Chondrocyte (in vitro differentiated cells): ENCODE results near the gene DYNLT2B. TPM values are rescaled to one million over a fixed set of nuclear protein-coding genes. Genes with fewer than 3 reads are reported as not detected.
"Not testable (repeated sequence)": the region's sequence is repeated elsewhere in the genome, so short reads cannot be mapped to it uniquely, and the experiment has no call there.

Source experiments
- DNase-seq: peaks from one replicate; pipeline ENCODE4 v3.0.0; 2021; ENCODE audit warnings: mixed read lengths, low spot score
- H3K27ac Mint-ChIP-seq: one replicate; pipeline ENCODE4 v1.8.0; 2021; ENCODE audit warnings: mild to moderate bottlenecking, moderate library complexity, mixed read lengths; ENCODE audit not compliant: unreplicated experiment
- H3K27me3 Mint-ChIP-seq: 2 replicates; pipeline ENCODE4 v1.8.0; 2021; ENCODE audit warnings: low read depth, mixed read lengths
- H3K36me3 Mint-ChIP-seq: 2 replicates; pipeline ENCODE4 v1.8.0; 2021; ENCODE audit warnings: low read depth, mixed read lengths
- H3K4me1 Mint-ChIP-seq: 2 replicates; pipeline ENCODE4 v1.8.0; 2021; ENCODE audit warnings: low read depth, mild to moderate bottlenecking, mixed read lengths
- H3K4me3 Mint-ChIP-seq: one replicate; pipeline ENCODE4 v1.8.0; 2021; ENCODE audit warnings: mild to moderate bottlenecking, moderate library complexity, mixed read lengths; ENCODE audit not compliant: unreplicated experiment
- H3K9me3 Mint-ChIP-seq: 2 replicates; pipeline ENCODE4 v1.8.0; 2021; ENCODE audit warnings: low read depth, mixed read lengths
- total RNA-seq: library from RNA; stranded (reverse); gene quantifications from 3 replicates; pipeline ENCODE4 v1.2.1, GENCODE V29; 2021
- TF ChIP-seq, protein P1 (sequence below): fragments of 200-600 bp; sonication (generic); IDR thresholded peaks from 2 replicates; pipeline ENCODE4 v1.5.0; 2021; ENCODE audit warnings: antibody characterized with exemption, mild to moderate bottlenecking, moderate library complexity

Gene DYNLT2B
- total RNA-seq, 1 donor from 2014 or later, result 12.1 TPM

DNA sequence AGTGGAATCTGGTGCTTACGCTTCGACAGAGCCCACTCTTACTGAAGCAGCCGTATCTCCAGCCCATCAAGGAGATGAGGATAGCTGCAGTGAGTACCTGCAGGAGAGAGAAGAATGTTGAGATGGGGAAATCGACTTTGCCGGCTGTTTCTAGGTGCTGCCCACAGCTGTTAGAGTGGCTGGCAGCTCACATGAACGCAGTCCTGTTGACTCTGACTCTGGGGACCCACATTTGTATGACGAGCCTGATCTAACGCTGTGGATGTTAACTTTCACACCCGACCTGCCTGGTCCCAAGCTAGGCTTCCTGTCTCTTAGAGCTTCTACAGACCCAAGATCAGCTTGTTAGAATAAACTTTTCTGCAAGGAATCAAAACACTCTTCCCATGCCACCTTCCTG, 8.9 kb upstream of the DYNLT2B start:
- DNase-seq, result no peak
- H3K4me3 Mint-ChIP-seq, result no peak overlapping the region
- H3K27ac Mint-ChIP-seq, result no peak overlapping the region
- TF ChIP-seq, protein P1, sequence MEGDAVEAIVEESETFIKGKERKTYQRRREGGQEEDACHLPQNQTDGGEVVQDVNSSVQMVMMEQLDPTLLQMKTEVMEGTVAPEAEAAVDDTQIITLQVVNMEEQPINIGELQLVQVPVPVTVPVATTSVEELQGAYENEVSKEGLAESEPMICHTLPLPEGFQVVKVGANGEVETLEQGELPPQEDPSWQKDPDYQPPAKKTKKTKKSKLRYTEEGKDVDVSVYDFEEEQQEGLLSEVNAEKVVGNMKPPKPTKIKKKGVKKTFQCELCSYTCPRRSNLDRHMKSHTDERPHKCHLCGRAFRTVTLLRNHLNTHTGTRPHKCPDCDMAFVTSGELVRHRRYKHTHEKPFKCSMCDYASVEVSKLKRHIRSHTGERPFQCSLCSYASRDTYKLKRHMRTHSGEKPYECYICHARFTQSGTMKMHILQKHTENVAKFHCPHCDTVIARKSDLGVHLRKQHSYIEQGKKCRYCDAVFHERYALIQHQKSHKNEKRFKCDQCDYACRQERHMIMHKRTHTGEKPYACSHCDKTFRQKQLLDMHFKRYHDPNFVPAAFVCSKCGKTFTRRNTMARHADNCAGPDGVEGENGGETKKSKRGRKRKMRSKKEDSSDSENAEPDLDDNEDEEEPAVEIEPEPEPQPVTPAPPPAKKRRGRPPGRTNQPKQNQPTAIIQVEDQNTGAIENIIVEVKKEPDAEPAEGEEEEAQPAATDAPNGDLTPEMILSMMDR, result no peak
- no peaks in the 10 kb centered on the region for H3K36me3 Mint-ChIP-seq
- H3K4me1 Mint-ChIP-seq, result peaks cover 6% of the 10 kb centered on the region
- no peaks in the 10 kb centered on the region for H3K9me3 Mint-ChIP-seq
- no peaks in the 10 kb centered on the region for H3K27me3 Mint-ChIP-seq

DNA sequence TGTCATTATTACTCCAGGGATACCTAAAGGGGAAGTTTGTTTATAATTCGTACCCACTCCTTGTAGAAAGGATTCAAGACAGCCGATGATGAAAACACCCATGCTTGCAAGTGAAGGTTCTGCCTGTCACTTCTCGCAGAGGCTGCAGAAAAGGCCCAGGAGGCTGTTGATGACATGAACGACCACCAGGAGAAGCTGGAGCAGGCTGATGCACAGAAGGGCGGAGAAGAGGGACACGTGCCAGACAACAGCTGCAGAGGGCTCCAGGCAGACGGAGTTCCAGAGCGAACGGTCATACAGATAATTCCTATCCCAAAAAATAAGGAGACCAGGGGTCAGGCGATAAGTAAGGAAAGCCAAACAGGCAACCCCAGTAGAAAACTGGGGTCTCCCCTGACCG, 5.7 kb upstream of the DYNLT2B start:
- Mint-ChIP-seq H3K9me3 (no peaks in the 10 kb centered on the region), H3K4me1 (peaks cover 6% of the 10 kb centered on the region), H3K27ac (no peak overlapping the region), H3K4me3 (no peak overlapping the region), H3K27me3 (no peaks in the 10 kb centered on the region), H3K36me3 (no peaks in the 10 kb centered on the region)
- DNase-seq, result no peak
- TF ChIP-seq, protein P1, result peak; percentile 31

DNA sequence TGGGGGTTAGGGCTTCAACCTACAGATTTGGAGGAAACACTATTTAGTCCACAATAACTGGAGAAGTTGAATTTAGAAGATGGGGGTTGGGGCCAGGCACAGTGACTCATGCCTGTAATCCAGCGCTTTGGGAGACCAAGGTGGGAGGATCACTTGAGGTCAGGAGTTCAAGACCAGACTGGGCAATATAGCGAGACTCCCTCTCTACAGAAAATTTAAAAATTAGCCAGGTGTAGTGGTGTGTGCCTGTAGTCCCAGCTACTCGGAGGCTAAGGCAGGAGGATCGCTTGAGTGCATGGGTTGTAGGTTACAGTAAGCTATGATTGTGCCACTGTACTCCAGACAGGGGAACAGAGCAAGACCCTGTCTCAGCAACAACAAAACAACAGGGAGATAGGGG, 5.0 kb upstream of the DYNLT2B start:
- Mint-ChIP-seq H3K9me3 (no peaks in the 10 kb centered on the region), H3K27me3 (no peaks in the 10 kb centered on the region), H3K27ac (no peak overlapping the region), H3K4me3 (no peak overlapping the region), H3K36me3 (no peaks in the 10 kb centered on the region), H3K4me1 (peaks cover 6% of the 10 kb centered on the region)
- no peak for DNase-seq
- TF ChIP-seq, protein P1, result no peak

DNA sequence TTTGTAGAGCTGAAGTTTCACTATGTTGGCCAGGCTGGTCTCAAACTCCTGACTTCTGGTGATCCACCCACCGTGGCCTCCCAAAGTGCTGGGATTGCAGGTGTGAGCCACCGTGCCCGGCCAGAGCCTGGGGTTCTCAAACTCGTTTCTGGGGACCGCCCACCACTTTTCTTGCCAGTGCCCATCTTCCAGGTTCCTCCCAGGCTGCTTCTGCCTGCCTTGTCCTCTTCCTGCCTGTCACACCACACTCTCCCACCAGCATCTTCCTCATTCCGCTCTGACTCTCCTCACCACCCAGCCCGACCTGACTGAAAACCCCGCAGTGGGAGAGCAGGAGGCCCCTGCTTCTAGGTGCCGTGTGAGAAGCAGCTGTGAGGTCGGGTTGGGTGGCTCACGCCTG, 3.1 kb upstream of the DYNLT2B start:
- TF ChIP-seq, protein P1, result no peak
- H3K4me3 Mint-ChIP-seq, result no peak overlapping the region
- no peak overlapping the region for H3K27ac Mint-ChIP-seq
- no peak for DNase-seq
- peaks cover 6% of the 10 kb centered on the region for H3K4me1 Mint-ChIP-seq
- no peaks in the 10 kb centered on the region for H3K27me3 Mint-ChIP-seq
- no peaks in the 10 kb centered on the region for H3K36me3 Mint-ChIP-seq
- H3K9me3 Mint-ChIP-seq, result no peaks in the 10 kb centered on the region

DNA sequence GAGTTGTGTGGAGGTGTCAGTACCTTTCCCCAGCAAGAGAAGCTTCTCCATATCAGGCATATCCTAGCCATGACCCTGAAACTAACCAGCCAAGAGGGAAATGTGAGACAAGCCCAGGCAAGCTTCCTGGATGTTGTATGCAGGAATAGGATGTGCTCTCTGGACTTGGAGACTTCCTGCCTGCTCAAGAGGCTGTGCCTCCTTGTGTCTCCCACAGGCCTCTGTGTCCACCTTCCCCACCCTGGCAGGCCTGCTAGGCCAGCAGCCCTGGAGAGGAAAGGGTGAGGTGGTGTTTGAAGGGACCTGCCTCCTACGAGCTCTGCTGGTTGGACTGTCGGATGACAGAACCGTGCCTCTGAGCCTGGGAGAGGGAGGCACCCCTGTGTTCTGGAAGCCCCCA, 2.1 kb upstream of the DYNLT2B start:
- no peak overlapping the region for H3K27ac Mint-ChIP-seq

DNA sequence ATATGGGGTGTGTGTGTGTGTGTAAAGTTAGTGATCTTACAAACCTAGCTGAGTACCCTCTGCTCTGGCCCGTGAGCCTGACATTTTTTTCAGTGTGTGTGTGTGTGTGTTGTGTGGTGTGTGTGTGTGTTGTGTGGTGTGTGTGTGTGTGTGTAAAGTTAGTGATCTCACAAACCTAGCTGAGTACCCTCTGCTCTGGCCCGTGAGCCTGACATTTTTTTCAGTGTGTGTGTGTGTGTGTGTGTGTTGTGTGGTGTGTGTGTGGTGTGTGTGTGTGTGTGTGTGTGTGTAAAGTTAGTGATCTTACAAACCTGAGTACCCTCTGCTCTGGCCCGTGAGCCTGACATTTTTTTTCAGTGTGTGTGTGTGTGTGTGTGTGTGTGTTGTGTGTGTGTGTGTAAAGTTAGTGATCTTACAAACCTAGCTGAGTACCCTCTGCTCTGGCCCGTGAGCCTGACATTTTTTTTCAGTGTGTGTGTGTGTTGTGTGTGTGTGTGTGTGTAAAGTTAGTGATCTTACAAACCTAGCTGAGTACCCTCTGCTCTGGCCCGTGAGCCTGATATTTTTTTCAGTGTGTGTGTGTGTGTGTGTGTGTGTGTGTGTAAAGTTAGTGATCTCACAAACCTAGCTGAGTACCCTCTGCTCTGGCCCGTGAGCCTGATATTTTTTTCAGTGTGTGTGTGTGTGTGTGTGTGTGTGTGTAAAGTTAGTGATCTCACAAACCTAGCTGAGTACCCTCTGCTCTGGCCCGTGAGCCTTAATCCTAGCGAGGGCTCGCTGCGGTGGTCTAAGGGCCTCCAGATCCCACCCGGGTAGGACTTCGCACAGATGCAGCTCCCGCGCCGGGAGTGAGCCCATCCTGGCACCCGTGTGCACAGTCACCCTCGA, 997 bp downstream of the DYNLT2B start:
- H3K4me3 Mint-ChIP-seq, result peak overlapping the region; percentile 93
- DNase-seq, result not testable (repeated sequence)

More for the DNA sequence above, 2.1 kb upstream of the DYNLT2B start:
- no peaks in the 10 kb centered on the region for H3K27me3 Mint-ChIP-seq
- H3K9me3 Mint-ChIP-seq, result no peaks in the 10 kb centered on the region
- peaks cover 6% of the 10 kb centered on the region for H3K4me1 Mint-ChIP-seq
- H3K36me3 Mint-ChIP-seq, result no peaks in the 10 kb centered on the region
- TF ChIP-seq, protein P1, result no peak
- H3K4me3 Mint-ChIP-seq, result no peak overlapping the region
- DNase-seq, result no peak

More for the DNA sequence above, 997 bp downstream of the DYNLT2B start:
- H3K4me1 Mint-ChIP-seq, H3K27me3 Mint-ChIP-seq, H3K36me3 Mint-ChIP-seq, H3K9me3 Mint-ChIP-seq: not testable (repeated sequence)
- peak overlapping the region; percentile 95 for H3K27ac Mint-ChIP-seq
